DOHH2 (cell line): ENCODE measurements around the gene CRTC3.

Experiments
- CTCF ChIP-seq: fragments of 200-600 bp; sonication (generic); IDR thresholded peaks from one replicate; pipeline ENCODE4 v1.5.1; 2014; ENCODE audit warnings: antibody characterized with exemption, mild to moderate bottlenecking, low read depth, low read length; ENCODE audit not compliant: poor library complexity, severe bottlenecking
- EZH2phosphoT487 ChIP-seq: fragments of 200-600 bp; sonication (generic); IDR thresholded peaks from 2 replicates; pipeline ENCODE4 v1.6.1; 2017; ENCODE audit warnings: borderline replicate concordance, mild to moderate bottlenecking, antibody characterized with exemption, low read length, moderate library complexity, mixed read lengths

- TF ChIP-seq CTCF = no peak
- no peak for TF ChIP-seq EZH2phosphoT487
Observed at GRCh38 chr15:90552162-90552928, 22.6 kb downstream of the CRTC3 start.
